Measurements from ENCODE around the gene SOX9.

The SOX9 gene

DNA sequence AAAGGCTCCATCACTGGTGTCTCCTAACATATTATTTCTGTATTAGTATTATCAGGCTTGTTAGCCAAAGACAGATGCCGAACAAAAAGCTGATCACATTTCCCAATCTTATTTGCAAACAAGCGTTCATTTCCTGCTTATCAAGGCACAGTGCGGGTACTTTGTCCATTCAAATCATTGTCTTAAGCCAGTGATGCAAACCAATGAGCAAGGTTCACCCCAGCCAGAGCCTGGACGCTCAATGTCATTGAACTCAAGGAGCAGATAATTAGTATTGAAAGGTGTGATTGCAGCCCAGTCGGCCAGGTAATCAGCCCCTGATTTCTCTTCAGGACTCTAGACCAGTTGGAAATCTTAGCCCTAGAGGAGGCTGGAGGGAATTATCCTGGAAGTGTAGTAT, 20.4 kb upstream of the SOX9 start:
- TF ChIP-seq, protein P1, sequence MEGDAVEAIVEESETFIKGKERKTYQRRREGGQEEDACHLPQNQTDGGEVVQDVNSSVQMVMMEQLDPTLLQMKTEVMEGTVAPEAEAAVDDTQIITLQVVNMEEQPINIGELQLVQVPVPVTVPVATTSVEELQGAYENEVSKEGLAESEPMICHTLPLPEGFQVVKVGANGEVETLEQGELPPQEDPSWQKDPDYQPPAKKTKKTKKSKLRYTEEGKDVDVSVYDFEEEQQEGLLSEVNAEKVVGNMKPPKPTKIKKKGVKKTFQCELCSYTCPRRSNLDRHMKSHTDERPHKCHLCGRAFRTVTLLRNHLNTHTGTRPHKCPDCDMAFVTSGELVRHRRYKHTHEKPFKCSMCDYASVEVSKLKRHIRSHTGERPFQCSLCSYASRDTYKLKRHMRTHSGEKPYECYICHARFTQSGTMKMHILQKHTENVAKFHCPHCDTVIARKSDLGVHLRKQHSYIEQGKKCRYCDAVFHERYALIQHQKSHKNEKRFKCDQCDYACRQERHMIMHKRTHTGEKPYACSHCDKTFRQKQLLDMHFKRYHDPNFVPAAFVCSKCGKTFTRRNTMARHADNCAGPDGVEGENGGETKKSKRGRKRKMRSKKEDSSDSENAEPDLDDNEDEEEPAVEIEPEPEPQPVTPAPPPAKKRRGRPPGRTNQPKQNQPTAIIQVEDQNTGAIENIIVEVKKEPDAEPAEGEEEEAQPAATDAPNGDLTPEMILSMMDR (IDR thresholded peaks at IDR 0.05; ENCODE audit: low read depth, low read length): no peak
- no peak overlapping the region for H3K4me3 ChIP-seq (ENCODE audit: low read depth, low read length)

DNA sequence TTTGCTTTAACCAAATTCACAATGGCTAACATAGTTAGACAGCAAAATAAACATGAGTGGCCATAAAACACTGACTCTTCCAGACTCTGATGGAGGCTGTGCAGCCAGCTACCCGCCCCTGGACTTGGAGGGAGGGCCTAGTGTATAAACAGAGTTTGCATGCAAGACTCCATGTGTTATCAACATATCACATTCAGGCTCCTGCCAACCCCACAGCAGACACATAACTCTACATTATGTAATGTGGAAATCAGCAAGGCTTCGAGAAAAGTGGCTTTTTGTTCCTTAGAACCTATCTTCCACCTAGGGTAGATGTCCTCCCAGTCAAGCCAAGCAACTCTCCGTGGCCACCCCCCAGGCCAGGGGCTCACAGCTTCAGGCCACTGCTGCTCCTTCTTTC, 19.3 kb upstream of the SOX9 start:
- no peak overlapping the region for H3K4me3 ChIP-seq (ENCODE audit: low read depth, low read length)
- TF ChIP-seq, protein P1 (IDR thresholded peaks at IDR 0.05; ENCODE audit: low read depth, low read length): no peak

DNA sequence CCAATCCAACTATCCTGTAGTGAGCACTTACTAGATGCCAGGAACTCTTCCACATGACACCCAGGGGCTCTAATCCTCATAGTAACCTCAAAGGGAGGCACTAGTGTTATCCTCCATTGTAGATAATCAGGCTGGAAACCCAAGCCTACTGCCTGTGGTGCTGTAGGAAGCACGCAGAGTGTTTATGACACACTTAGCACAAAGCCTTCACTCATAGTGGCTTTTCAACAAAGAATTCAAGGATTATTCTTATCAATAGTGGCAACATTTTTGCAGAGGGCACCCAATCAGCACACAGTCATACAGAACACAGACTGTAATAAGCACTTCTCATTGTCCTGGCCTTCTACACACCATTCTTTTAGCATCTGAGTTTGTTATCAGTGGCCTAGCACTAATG, 18.5 kb upstream of the SOX9 start:
- H3K4me3 ChIP-seq (ENCODE audit: low read depth, low read length): no peak overlapping the region
- TF ChIP-seq, protein P1 (IDR thresholded peaks at IDR 0.05; ENCODE audit: low read depth, low read length): no peak

DNA sequence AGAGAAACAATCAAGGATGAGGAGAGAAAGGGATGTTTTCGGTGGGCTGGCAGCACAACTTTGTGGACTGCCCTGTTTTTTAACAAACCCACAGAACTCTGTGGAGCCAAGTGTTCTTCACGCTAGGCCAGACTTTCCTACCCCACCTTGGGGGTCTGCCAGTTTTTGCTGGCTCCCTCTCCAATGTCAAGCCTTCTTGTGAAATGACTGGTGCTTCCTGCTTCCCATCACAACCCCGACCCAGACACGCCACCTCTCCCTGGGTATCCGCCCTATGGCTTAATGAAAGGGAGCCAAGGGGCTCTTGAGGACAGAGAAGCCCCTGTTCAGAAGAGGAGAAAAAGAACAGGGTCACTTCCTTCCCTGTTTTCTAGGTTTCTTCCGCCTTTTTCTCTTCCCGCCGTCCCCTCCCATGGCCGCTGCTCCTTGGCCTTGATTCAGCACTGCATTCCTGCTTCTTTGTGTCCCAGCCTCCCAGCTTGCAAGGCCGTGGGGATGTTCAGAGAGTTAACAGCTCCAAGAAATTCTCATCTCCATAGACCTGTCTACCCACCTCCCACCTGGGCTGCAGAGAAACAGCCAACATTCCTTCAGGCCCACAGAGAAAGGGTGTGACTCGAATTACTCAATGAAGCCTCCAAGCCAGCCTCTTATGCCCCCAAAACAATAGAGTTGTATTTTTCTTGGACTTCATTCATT, 16.5 kb upstream of the SOX9 start:
- TF ChIP-seq, protein P1 (IDR thresholded peaks at IDR 0.05; ENCODE audit: low read depth, low read length): no peak

DNA sequence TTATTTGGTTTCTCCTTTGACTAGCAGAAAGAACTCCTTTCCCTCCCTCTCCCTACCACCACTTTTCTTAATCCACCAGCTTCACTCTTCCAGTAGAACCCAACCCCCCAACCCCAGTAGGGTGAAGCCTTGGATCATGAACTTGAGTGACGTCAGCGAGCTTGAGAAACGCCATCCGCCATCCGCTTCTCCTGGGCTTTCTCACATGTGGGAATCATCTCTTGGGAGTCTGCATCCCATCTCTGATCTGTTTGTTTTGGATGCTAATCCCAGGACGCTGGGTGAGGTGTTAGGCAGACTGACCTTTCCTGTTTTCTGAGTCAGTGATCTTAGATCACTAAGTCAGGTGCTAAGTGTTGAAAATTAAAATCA, 16.0 kb upstream of the SOX9 start:
- TF ChIP-seq, protein P1 (IDR thresholded peaks at IDR 0.05; ENCODE audit: low read depth, low read length): no peak
- no peak overlapping the region for H3K4me3 ChIP-seq (ENCODE audit: low read depth, low read length)

More for the DNA sequence above, 16.5 kb upstream of the SOX9 start:
- no peak overlapping the region for H3K4me3 ChIP-seq (ENCODE audit: low read depth, low read length)

DNA sequence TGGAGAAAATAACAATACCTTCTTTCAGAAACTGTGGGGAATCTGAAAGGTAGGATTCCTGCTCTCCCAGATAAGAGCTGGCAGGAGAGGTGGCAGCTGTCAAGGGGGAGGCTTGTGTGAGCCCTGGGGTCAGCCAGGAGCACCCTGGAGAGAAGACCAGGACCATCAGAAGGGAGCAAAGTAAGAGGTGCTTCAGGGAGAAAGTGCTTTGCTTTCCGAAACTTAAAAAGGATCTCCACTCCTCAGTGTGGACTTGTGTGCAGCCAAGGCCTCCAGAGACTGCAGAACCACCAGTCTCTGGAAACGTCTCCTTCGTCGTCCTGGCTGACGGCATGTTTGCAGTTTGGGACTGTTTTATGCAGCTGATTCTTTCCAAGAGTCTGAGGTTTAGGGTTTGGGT, 13.7 kb upstream of the SOX9 start:
- no peak overlapping the region for H3K4me3 ChIP-seq (ENCODE audit: low read depth, low read length)
- TF ChIP-seq, protein P1 (IDR thresholded peaks at IDR 0.05; ENCODE audit: low read depth, low read length): no peak

DNA sequence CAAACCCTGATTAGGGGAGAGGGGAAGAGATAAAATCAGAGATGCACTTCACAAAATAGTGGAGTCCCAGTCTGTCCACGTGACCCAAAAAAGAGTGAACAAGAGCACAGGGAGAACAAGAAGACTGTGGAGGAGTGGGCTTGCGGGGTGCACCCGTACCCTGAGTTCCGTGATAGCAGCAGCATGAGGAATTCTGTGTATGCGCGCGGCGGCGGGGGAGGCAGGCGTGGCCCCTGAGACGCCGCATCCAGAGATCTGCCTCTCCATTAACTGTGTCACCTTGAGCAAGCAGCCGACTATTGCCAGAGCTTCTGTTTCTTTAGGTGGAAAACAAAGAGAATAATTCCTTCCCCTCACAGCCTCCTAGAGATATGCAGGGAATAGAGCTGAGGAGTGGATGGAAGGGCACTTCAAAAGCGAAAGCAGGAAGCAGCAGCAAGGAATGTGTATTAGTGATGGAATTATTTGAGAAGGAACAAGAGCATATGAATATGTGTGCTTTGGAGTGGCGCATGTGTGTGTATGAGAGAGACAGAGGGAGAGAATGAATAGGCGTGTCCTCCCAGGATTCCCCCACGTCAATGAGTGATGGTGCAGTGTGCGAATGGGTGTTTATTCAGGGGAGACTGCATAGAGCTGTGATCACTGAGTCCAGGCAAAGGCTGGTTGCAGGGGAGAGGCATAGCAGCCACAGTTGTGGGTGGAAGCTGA, 10.4 kb upstream of the SOX9 start:
- H3K4me3 ChIP-seq (ENCODE audit: low read depth, low read length): peak overlapping the region; percentile 39
- TF ChIP-seq, protein P1 (IDR thresholded peaks at IDR 0.05; ENCODE audit: low read depth, low read length): no peak
